HepG2 (cell line): ENCODE results near the gene DPY30. TPM values are rescaled to one million over a fixed set of nuclear protein-coding genes. Genes with fewer than 3 reads are reported as not detected.

Experiments used
- DMAP1 ChIP-seq: IDR thresholded peaks from 2 replicates; pipeline ENCODE4 v1.6.1; 2016
- DNMT3B ChIP-seq: conservative IDR thresholded peaks from 2 replicates; pipeline ENCODE4 v1.6.1; 2016; ENCODE audit warnings: missing biosample characterization, control low read depth
- FOSL1 ChIP-seq: sonication (generic); formaldehyde crosslinking; IDR thresholded peaks from 2 replicates; pipeline ENCODE4 v1.9.0; 2021; ENCODE audit warnings: missing genetic modification reagents, borderline replicate concordance
- FOXP4 ChIP-seq: sonication (generic); formaldehyde crosslinking; IDR thresholded peaks from 2 replicates; pipeline ENCODE4 v1.4.0; 2020; ENCODE audit warnings: missing genetic modification reagents
- HNF4A ChIP-seq: sonication (generic); formaldehyde crosslinking; IDR thresholded peaks from 2 replicates; pipeline ENCODE4 v1.4.0; 2020; ENCODE audit warnings: missing genetic modification reagents
- MED8 ChIP-seq: sonication (generic); formaldehyde crosslinking; IDR thresholded peaks from 2 replicates; pipeline ENCODE4 v1.8.1; 2023; ENCODE audit warnings: mild to moderate bottlenecking, missing genetic modification reagents; ENCODE audit not compliant: insufficient replicate concordance
- NCOA2 ChIP-seq: sonication (generic); formaldehyde crosslinking; IDR thresholded peaks from 2 replicates; pipeline ENCODE4 v1.8.0; 2022; ENCODE audit warnings: inconsistent platforms
- PLSCR1 ChIP-seq: sonication (generic); formaldehyde crosslinking; IDR thresholded peaks from 2 replicates; pipeline ENCODE4 v1.5.0; 2020; ENCODE audit warnings: missing genetic modification reagents, mild to moderate bottlenecking, borderline replicate concordance
- PTBP1 ChIP-seq: fragments of 200-400 bp; formaldehyde crosslinking; IDR thresholded peaks from 2 replicates; pipeline ENCODE4 v1.6.1; 2018; ENCODE audit warnings: low read length, low read depth; ENCODE audit not compliant: poor library complexity, severe bottlenecking
- SOX6 ChIP-seq, 2 experiments: fragments of 450-650 bp in 1 of 2; sonication (generic) in 1 of 2; formaldehyde crosslinking in 1 of 2; IDR thresholded peaks; 2 replicates each; pipeline versions ENCODE4 v1.4.0 to v1.6.1; 2017 to 2020; ENCODE audit warnings: antibody characterized with exemption in 1 of 2, mild to moderate bottlenecking in 1 of 2, missing genetic modification reagents in 1 of 2
- TERF1 ChIP-seq: sonication (generic); formaldehyde crosslinking; IDR thresholded peaks from 2 replicates; pipeline ENCODE4 v1.8.0; 2022; ENCODE audit warnings: mild to moderate bottlenecking, missing genetic modification reagents, moderate library complexity
- THRA ChIP-seq: sonication (generic); formaldehyde crosslinking; IDR thresholded peaks from 2 replicates; pipeline ENCODE4 v1.4.0; 2020; ENCODE audit warnings: missing genetic modification reagents, borderline replicate concordance
- ZFP82 ChIP-seq: sonication (generic); formaldehyde crosslinking; IDR thresholded peaks from 2 replicates; pipeline ENCODE4 v1.5.1; 2020; ENCODE audit warnings: mild to moderate bottlenecking, missing genetic modification reagents, borderline replicate concordance
- ZNF224 ChIP-seq: sonication (generic); formaldehyde crosslinking; IDR thresholded peaks from 2 replicates; pipeline ENCODE4 v1.5.0; 2020; ENCODE audit warnings: mild to moderate bottlenecking, missing genetic modification reagents
- ZNF281 ChIP-seq: sonication (generic); formaldehyde crosslinking; IDR thresholded peaks from 2 replicates; pipeline ENCODE4 v1.4.0; 2020; ENCODE audit warnings: missing genetic modification reagents, borderline replicate concordance
- ZNF333 ChIP-seq: sonication (generic); formaldehyde crosslinking; IDR thresholded peaks from 2 replicates; pipeline ENCODE4 v1.4.0; 2020; ENCODE audit warnings: mild to moderate bottlenecking, missing genetic modification reagents, borderline replicate concordance
- ZNF772 ChIP-seq: sonication (generic); formaldehyde crosslinking; IDR thresholded peaks from 2 replicates; pipeline ENCODE4 v1.5.0; 2020; ENCODE audit warnings: mild to moderate bottlenecking, missing genetic modification reagents
- ZNF784 ChIP-seq: sonication (generic); formaldehyde crosslinking; IDR thresholded peaks from 2 replicates; pipeline ENCODE4 v1.5.1; 2020; ENCODE audit warnings: missing genetic modification reagents, mild to moderate bottlenecking, borderline replicate concordance
- ZNF839 ChIP-seq: sonication (generic); formaldehyde crosslinking; IDR thresholded peaks from 2 replicates; pipeline ENCODE4 v1.4.0; 2020; ENCODE audit warnings: missing genetic modification reagents, mild to moderate bottlenecking, borderline replicate concordance
- polyA plus RNA-seq, 8 experiments: library from polyadenylated mRNA; depleted of rRNA in 3 of 8; stranded (reverse) in 7 of 8; unstranded in 1 of 8; fragments of >200 nt; fragmentation: Illumina TruSeq in 4 of 8; extraction: Trizol in 4 of 8; gene quantifications; 2 replicates each; pipeline versions ENCODE4 v1.2.1 to v1.2.3, GENCODE V29; 2011 to 2016; ENCODE audit warnings: low read depth in 4 of 8, missing spikeins in 1 of 8, mixed read lengths in 1 of 8; ENCODE audit not compliant: insufficient read depth in 1 of 8
- total RNA-seq, 5 experiments: library from RNA; depleted of rRNA; stranded (reverse); fragments of >200 nt; fragmentation: Illumina TruSeq; extraction: Trizol; gene quantifications; 2 replicates each; pipeline ENCODE4 v1.2.3, GENCODE V29; 2016; ENCODE audit warnings: low read depth in 1 of 5

Gene DPY30
- total and polyA plus RNA-seq, 2 of the 13 experiments (the other 11 are each of a cell fraction or from before 2014, with no cell fraction given), result 98.1 to 118 TPM

GRCh38 chr2:32063310-32064020 lies 23.9 kb upstream of the DPY30 start, which contains the start of gene SPAST (continued):
- TF ChIP-seq FOXP4 (peak; percentile 98), NCOA2 (peak; percentile 79), MED8 (CRISPR knock-in tag) (no peak), SOX6 (IDR thresholded peaks at IDR 0.05) (no peak), SOX6 (CRISPR knock-in tag; IDR thresholded peaks at IDR 0.05) (peak; percentile 92), ZNF333 (0 out of 2 replicates have a peak, but pooled peaks have one; percentile 51), ZNF784 (peak; percentile 63; the same call in 1 of the 2 replicates), HNF4A (0 out of 2 replicates have a peak, but pooled peaks have one; percentile 25), ZFP82 (peak; percentile 80; the same call in 1 of the 2 replicates), DMAP1 (CRISPR knock-in tag) (peak; percentile 89), TERF1 (CRISPR knock-in tag) (no peak), PTBP1 (no peak), ZNF224 (CRISPR knock-in tag) (peak; percentile 88; the same call in 1 of the 2 replicates), THRA (CRISPR knock-in tag) (peak; percentile 72; the same call in 1 of the 2 replicates), ZNF839 (CRISPR knock-in tag) (no peak), ZNF772 (peak; percentile 73; the same call in 1 of the 2 replicates), FOSL1 (CRISPR knock-in tag) (no peak), ZNF281 (CRISPR knock-in tag) (0 out of 2 replicates have a peak, but pooled peaks have one; percentile 8), PLSCR1 (CRISPR knock-in tag) (no peak), DNMT3B (peak; percentile 96; the same call in 1 of the 2 replicates)
